NCI-H2196 (cell line): ENCODE results near the gene SARM1.

ENCODE experiments used
- DNase-seq: peaks from one replicate; lab custom pipeline; 2025; ENCODE audit not compliant: unreplicated experiment; lab: John Stamatoyannopoulos, UW

Gene SARM1

DNA sequence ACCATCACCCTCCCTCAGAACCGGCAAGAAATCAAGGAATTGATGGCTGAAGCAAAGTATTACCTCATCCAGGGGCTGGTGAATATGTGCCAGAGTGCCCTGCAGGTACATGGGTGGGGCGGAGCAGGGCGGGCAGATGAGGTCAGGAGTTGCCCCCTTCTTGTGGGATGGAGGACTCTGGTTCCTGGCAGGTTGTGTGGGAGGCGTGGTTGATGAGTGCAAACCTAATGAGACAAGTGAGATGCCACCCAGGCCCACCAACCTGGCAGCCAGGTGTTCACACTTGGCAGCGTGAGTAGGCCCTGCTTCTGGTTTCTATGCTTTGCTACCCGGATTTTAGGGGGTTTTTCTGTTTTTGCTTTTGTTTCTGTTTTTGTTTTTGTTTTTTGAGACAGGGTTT lies 31.1 kb upstream of the SARM1 start:
- no peak for DNase-seq

DNA sequence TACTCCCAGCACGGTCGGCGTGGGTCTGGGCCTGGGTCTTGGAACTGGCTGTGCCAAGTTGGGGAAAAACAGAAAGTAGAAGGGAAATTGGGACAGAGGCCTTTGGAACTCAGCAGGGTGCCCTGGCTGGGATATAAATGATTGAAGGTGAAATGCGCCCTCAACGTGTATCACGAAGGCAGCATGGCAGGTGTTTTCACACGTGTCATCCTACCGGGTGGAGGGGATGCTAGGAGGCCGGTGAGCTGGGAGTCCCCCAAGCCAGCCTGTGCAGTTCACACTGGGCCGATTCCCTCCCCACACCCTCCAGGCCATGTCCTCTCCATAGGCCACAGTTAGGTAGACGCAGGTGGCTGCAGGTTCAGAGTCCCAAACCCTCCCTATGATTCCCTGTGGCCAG lies 30.0 kb upstream of the SARM1 start:
- no peak for DNase-seq

GRCh38 chr17:28342313-28342712 lies 29.2 kb upstream of the SARM1 start:
- no peak for DNase-seq

GRCh38 chr17:28343491-28343932 lies 28.0 kb upstream of the SARM1 start:
- DNase-seq = peak; percentile 18

DNA sequence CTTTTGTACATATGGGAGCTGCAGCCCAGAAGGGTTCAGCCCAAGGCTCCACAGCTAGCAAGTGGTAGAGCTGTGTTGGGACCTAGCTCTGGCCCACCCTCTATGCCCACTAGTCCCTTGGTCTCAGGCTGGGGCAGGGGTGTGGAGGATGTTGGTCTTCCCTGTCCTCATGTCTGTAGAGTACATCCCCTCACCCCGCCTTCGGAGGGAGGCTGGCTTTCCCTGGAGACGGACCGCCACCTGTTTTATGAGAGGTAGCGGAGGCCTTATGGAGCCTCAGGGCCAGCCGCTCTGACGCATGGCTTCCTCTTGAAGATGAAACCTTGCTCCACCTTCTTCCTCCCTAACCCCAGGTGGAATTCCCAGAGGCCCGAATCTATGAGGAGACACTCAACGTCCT lies 27.5 kb upstream of the SARM1 start:
- DNase-seq = no peak

DNA sequence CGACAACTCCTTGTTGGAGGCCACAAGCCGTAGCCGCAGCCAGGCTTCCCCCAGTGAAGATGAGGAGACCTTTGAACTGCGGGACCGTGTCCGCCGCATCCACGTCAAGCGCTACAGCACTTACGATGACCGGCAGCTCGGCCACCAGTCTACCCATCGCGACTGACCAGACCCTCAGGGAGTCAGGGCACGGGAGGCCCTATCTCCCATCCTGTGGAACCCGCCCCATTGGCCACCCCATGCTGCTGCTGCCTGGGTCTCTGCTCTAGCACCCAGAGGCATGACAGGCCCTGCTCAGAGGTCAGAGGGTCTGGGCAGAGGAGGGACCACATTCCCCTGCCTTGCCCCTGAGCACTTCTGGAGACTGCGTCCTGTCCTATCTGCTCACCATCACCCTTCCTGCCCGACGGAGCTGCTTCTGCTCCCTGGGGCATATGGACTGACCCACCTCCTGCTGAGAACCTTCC lies 27.0 kb upstream of the SARM1 start:
- no peak for DNase-seq

DNA sequence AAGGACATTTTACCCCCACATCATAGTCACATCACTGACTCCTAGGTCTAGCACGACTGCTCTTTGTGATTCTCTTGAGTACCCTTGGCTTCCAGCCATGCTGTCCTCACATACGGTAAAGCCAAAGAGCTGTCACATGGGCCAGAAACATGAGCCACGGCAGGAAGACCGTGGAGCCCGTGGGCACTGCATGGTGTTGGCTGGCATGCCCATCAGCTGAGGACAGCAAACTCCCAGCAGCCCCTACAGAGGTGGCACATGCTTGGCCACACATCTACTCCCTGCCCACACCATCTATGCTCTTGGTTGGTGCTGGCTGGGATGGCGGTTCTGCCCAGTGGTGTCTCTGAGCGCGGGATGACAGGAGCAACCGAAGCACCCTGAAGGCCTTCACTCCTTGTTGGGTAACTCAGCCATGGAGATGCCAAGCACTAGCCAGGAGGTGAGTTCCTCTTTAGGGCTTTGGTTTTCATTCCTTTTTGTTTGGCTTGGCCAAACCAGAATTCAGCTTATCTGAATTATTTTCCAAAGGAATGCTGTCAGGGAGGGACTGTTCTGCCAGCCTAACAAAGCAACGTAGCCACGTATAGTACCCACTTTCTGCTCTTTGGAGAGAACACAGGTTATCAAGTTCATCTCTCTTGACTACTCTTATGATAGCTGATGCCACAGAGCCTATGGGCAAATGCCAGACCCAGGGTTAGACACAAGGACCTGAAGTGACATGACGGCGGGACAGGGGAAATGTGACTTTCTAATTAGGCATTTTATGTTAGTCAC lies 25.9 kb upstream of the SARM1 start:
- peak; percentile 38 for DNase-seq

DNA sequence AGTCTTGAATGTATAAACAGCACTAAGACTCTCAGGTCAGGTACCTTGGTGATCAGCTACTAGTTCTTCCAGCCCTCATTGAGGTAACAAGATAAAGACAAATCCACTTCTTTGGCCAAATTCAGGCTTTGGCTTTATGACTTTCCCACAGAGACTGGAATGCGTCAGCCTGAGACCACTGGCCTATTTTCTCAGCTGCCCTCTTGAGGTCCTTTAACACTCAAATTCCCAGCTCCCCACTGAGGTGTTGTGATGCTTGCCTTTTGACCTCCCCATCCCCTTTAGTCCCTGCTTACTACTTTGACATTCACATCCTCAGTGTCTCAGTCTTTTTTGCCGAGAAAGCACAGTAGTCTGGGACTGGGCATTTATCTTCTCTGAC lies 25.3 kb upstream of the SARM1 start:
- no peak for DNase-seq

DNA sequence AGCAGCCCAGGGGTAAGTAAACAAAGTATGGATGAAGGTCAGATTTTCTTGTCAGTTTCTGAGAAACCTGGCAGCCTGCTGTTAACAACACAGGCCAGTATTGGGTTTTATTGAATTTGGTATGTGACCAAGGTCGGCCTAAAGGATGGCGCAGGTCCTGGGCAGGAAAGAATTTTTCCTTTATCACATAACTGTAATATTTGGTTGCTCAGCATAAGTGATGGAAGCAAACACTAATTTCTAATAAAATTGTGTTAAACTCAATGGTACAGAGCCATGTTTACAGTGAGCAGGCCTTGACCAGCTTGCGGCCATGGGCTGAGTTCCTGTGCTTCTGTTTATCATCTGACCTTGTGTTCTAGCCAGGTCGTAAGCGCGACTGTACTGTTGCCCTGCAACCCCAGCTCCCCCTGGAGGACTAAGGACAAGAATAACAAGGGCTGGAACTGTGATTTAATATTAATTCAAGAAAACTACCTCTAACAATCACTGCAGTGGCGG lies 24.7 kb upstream of the SARM1 start:
- no peak for DNase-seq

DNA sequence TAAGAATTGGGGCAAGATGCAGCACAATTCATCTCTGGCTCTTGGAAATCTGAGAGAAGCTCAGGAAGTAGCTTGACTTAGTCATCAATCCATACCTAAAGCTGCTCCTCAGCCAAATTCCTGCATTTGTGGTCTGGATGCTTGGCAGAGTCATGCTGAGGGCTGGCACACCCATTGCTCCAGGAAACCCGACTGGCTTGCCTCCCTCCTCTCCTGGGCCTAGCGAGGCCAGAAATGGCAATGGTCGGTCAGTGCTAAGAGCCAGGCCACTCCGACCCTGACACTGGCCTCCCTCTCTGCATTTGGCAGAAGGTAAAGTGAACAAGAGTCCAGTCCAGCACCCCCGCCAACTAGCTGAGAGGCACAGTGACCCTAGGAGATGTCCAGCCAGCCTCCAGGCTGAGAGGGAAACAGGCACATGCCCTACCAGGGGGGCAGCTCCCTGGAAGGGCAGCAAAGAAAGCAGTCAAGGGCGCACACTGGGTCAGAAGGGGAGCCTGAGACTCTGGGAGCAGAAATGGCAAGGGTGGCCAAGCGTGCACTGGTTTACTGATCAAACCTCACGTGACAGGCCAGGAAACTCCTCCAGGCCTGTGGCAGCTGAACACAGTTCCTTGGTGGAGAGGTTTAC lies 24.1 kb upstream of the SARM1 start:
- no peak for DNase-seq

GRCh38 chr17:28348979-28349378 lies 22.5 kb upstream of the SARM1 start:
- no peak for DNase-seq

DNA sequence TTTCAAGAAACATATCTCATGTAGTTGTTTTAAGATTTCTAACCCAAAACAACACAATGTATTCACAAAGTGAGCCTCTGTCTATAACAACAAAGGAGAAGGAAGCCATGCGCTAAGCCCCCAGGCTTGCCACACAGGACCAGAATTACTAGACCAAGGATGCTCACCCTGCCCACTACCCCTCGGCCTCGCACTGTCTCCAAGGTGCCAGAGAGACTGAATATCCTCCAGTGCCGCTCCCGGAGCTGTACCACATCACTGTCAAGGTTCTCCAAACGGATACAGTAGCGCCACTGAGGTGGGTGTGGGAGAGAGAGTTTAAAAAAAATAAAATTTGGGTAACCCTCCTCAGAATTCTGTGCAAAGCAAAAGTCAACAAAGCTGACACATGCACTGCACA lies 21.2 kb upstream of the SARM1 start:
- no peak for DNase-seq

DNA sequence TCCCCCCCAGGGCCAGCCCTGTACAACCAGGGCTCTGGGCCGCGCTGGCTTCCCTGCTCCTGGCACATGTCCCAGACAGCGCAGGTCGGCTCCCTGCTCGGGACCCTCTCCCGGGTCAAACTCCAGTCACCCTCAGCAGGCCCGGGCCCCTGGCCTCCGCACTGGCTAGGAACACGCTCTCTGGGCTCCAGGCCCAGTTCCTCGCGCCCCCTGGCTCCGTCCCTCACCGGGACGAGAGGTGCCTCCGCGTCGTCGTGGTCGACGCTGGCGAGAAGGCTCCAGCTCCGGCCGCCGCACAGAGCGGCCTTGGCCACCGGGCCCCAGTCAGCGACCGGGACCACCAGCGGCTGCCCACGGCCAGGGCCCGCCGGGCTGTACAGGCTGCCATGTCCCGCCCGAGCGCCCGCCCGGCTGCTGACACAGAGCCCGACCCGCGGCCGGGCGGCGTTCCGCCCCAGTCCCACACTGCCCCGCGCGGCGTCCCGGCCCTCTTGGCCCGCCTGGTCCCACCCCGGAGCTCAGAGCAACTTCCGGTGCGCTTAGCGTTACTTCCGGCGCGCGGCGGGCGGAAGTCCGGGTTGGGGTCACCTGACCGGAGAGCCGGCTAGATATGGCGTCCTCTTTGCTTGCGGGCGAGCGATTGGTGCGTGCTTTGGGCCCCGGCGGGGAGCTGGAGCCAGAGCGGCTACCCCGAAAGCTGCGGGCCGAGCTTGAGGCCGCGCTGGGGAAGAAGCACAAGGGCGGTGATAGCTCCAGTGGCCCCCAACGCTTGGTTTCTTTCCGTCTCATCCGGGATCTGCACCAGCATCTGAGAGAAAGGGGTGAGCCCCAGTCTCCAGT lies 14.2 kb upstream of the SARM1 start, which contains the start of gene POLDIP2:
Gene POLDIP2 (minus strand): TSS at position 467 of the 840 bp plus-strand sequence. CDS start 79 bp downstream, at position 388.
- peak; percentile 80 for DNase-seq

GRCh38 chr17:28357901-28358197 lies 13.6 kb upstream of the SARM1 start:
- DNase-seq = no peak

- no peak for DNase-seq
These were observed 8.3 kb upstream of the SARM1 start for GRCh38 chr17:28363186-28363585.

DNA sequence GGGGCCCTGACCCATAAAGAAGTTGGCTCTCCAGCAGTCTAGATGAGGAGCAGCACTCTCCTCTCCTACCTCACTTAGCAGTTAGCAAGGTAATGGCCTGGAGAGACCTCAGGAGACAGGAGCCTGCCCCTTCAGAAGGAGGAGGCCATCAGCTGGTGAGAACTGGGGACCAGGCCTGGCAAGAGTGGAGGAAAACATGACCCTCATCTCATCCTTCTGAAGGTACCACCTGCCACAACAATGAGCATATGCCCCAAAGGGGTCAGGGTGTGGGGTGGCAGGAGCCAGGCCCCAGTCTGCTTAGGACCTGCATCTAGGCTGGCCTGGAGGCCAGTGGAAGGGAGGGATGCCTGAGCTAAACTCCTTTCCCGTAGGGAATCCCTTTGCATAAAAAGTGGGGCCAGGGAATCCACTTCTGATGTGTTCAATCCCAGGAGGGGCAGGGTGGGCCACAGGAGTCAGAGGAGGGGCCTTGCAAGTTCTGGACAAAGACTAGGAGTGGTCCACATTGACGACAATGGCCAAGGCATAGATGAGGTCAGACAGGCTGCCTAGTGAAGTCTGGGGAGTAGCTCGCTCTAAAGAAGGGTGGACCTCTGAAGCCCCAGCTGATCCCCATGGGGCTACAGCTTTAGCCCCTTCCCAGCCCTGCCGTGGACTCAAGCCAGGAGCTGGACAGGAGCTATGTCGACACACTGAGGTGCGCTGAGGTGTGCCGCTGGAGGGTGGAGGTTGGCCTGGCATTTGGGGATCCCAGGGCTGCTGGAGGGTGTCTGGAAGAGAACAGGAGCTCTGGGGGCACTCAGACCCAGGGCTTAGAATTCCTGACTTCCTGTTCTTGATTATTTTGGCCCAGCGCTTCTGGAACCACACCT lies 7.5 kb upstream of the SARM1 start:
- no peak for DNase-seq

DNA sequence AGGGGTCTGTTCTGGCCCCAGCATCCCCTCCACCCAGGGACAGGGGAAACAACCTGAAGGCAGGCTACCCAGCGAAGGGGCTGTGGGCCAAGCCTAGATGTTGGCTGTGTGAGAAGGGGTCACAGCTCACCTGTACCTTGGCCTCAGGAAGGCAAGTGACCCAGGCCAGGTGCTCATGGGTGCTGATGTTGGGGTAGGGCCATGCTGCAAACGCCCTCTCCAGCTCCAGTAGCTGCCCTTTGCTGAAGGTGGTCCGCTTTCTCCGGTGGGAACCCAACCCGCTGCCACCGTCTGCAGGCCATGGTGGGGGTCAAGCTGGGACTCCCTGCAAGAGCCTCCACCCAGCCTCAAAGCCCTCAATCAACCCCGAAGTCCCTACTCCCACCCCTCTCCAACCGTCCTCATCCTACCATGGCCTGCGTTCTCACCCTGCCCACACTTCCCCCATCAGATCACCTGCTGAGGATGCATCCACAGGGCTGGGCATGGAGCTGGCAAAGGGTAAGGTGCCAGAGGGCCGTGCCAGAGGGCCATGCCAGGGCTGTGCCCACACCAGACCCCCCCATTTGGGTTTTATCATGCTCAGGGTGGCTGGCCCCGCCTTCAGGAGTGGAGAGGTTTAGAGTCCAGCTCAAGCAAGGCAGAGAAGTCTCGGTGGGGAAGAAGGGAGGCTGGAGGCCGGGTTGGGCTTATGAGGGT lies 6.7 kb upstream of the SARM1 start, which contains the start of gene SEBOX:
Gene SEBOX (minus strand): TSS at position 535 of the 699 bp plus-strand sequence. CDS start 48 bp downstream, at position 487.
- DNase-seq = no peak

GRCh38 chr17:28365487-28365886 lies 6.0 kb upstream of the SARM1 start:
- DNase-seq = no peak

DNA sequence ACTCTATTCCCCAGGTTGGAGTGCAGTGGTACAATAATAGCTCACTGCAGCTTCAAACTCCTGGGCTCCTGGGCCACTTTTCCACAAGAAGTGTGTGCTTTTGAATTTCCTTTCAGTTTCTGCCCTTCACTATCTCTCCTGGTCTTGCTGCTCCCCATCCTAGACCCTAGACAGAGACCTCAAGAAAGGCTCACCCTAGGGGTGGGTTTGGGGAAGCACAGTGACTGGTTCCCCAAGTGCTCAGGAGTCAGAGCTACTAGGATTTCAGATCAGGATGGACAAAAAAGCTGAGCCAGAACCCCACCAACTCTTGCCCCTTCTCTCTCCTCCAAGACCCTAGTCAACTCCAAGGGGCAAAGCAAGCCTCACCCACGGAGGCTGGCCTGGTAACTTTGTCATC lies 4.9 kb upstream of the SARM1 start:
- no peak for DNase-seq
